K562 (cell line): ENCODE data around the gene MYOZ2. TPM values are rescaled to one million over a fixed set of nuclear protein-coding genes. Genes with fewer than 3 reads are reported as not detected.

Source experiments
- CHD7 ChIP-seq: fragments of 200-600 bp; sonication (generic); IDR thresholded peaks from one replicate; pipeline ENCODE4 v1.6.1; 2012; ENCODE audit warnings: mild to moderate bottlenecking, low read depth, low read length, inconsistent platforms
- HNRNPLL ChIP-seq: fragments of 200-400 bp; formaldehyde crosslinking; IDR thresholded peaks from 2 replicates; pipeline ENCODE4 v1.6.1; 2017; ENCODE audit warnings: low read length, low read depth, mild to moderate bottlenecking; ENCODE audit not compliant: poor library complexity, severe bottlenecking
- ZNF436 ChIP-seq: fragments of 250-450, 450-650 bp; sonication (Bioruptor Pico); formaldehyde crosslinking; IDR thresholded peaks from 2 replicates; pipeline ENCODE4 v1.7.0; 2020; ENCODE audit warnings: mild to moderate bottlenecking
- polyA plus RNA-seq, 8 experiments: library from polyadenylated mRNA; depleted of rRNA in 4 of 8; stranded (reverse) in 5 of 8; unstranded in 3 of 8; fragments of >200 nt; fragmentation: Nextera tagmentation in 2 of 8; fragmentation: Illumina TruSeq in 1 of 8; extraction: Ambion mirVana in 2 of 8; extraction: Trizol in 1 of 8; gene quantifications; 2 replicates each; pipeline versions ENCODE4 v1.2.1 to v1.2.3, GENCODE V29; 2011 to 2014; ENCODE audit warnings: inconsistent platforms in 1 of 8, missing spikeins in 1 of 8
- total RNA-seq, 7 experiments: library from RNA; depleted of rRNA in 6 of 7; stranded (reverse); fragments of >200 nt in 6 of 7; fragmentation: Illumina TruSeq in 2 of 7; extraction: Trizol in 2 of 7; gene quantifications; 2 replicates each; pipeline versions ENCODE4 v1.2.1 to v1.2.3, GENCODE V29; 2011 to 2021; ENCODE audit warnings: low replicate concordance in 1 of 7
- TF ChIP-seq, protein P1 (sequence below): fragments of 250-450 bp; sonication (Bioruptor Pico); IDR thresholded peaks from 2 replicates; pipeline ENCODE4 v1.5.1; 2021; ENCODE audit warnings: mild to moderate bottlenecking

MYOZ2 gene
- total and polyA plus RNA-seq, 9 of the 15 experiments (the other 6 are each of a cell fraction or from before 2014, with no cell fraction given): not detected

GRCh38 chr4:119151161-119151560 is 15.5 kb downstream of the MYOZ2 start (continued):
- TF ChIP-seq CHD7: no peak
- TF ChIP-seq, protein P1, sequence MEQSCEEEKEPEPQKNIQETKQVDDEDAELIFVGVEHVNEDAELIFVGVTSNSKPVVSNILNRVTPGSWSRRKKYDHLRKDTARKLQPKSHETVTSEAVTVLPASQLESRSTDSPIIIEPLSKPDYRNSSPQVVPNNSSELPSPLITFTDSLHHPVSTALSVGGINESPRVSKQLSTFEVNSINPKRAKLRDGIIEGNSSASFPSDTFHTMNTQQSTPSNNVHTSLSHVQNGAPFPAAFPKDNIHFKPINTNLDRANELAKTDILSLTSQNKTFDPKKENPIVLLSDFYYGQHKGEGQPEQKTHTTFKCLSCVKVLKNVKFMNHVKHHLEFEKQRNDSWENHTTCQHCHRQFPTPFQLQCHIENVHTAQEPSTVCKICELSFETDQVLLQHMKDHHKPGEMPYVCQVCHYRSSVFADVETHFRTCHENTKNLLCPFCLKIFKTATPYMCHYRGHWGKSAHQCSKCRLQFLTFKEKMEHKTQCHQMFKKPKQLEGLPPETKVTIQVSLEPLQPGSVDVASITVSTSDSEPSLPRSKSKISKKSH (CRISPR knock-in tag): no peak
- no peak for TF ChIP-seq HNRNPLL
- no peak for TF ChIP-seq ZNF436 (CRISPR knock-in tag)
